Superior temporal gyrus (tissue), 1 donor: ENCODE measurements around the gene ZNF827.

Experiments
- DNase-seq: peaks from one replicate; pipeline ENCODE4 v3.0.0-alpha.2; 2016; ENCODE audit errors: extremely low spot score

The ZNF827 gene

GRCh38 chr4:145795521-145795920 is 143.1 kb downstream of the ZNF827 start:
- no peak for DNase-seq

- DNase-seq = no peak
Measured at GRCh38 chr4:145792429-145792828, 146.2 kb downstream of the ZNF827 start.

GRCh38 chr4:145791988-145792387 is 146.6 kb downstream of the ZNF827 start:
- no peak for DNase-seq

- no peak for DNase-seq
Measured at GRCh38 chr4:145788755-145789154, 149.9 kb downstream of the ZNF827 start.

GRCh38 chr4:145786830-145787229 is 151.8 kb downstream of the ZNF827 start:
- DNase-seq = no peak

GRCh38 chr4:145786261-145786660 is 152.4 kb downstream of the ZNF827 start:
- no peak for DNase-seq

- no peak for DNase-seq
Measured at GRCh38 chr4:145785391-145786008, 153.1 kb downstream of the ZNF827 start.

- DNase-seq = no peak
Measured at GRCh38 chr4:145784036-145784435, 154.6 kb downstream of the ZNF827 start.

GRCh38 chr4:145782756-145783155 is 155.9 kb downstream of the ZNF827 start:
- no peak for DNase-seq

GRCh38 chr4:145781351-145781750 is 157.3 kb downstream of the ZNF827 start:
- DNase-seq = no peak

GRCh38 chr4:145779319-145779801 is 159.3 kb downstream of the ZNF827 start:
- no peak for DNase-seq

GRCh38 chr4:145776208-145776607 is 162.4 kb downstream of the ZNF827 start:
- DNase-seq = no peak

- no peak for DNase-seq
Measured at GRCh38 chr4:145775406-145775805, 163.2 kb downstream of the ZNF827 start.

GRCh38 chr4:145774473-145774872 is 164.2 kb downstream of the ZNF827 start:
- no peak for DNase-seq

GRCh38 chr4:145773581-145774234 is 164.9 kb downstream of the ZNF827 start:
- DNase-seq = no peak

GRCh38 chr4:145772347-145772746 is 166.3 kb downstream of the ZNF827 start:
- no peak for DNase-seq

GRCh38 chr4:145770124-145770523 is 168.5 kb downstream of the ZNF827 start:
- no peak for DNase-seq

- no peak for DNase-seq
Measured at GRCh38 chr4:145769450-145770037, 169.1 kb downstream of the ZNF827 start.

- DNase-seq = no peak
Measured at GRCh38 chr4:145766273-145766672, 172.3 kb downstream of the ZNF827 start.

- no peak for DNase-seq
Measured at GRCh38 chr4:145763399-145763798, 175.2 kb downstream of the ZNF827 start.

- DNase-seq = no peak
Measured at GRCh38 chr4:145762719-145763118, 175.9 kb downstream of the ZNF827 start.

- DNase-seq = no peak
Measured at GRCh38 chr4:145760961-145761929, 177.4 kb downstream of the ZNF827 start.
